Osteoblast (primary cell): ENCODE results near the gene CARNS1. TPM values are rescaled to one million over a fixed set of nuclear protein-coding genes. Genes with fewer than 3 reads are reported as not detected.

Experiments used
- DNase-seq: peaks from one replicate; pipeline ENCODE4 v3.0.0; 2011; ENCODE audit warnings: low spot score, mixed read lengths; ENCODE audit not compliant: insufficient read length; ENCODE audit errors: missing footprints
- H2AFZ ChIP-seq: 2 replicates; pipeline ENCODE4 v1.6.0; 2011; ENCODE audit warnings: mild to moderate bottlenecking, low read length
- H3K27ac ChIP-seq: 2 replicates; pipeline ENCODE4 v1.5.1; 2011; ENCODE audit warnings: mild to moderate bottlenecking, low read depth, low read length, moderate library complexity
- H3K27me3 ChIP-seq: 2 replicates; pipeline ENCODE4 v1.6.0; 2012; ENCODE audit warnings: mild to moderate bottlenecking, control low read depth, inconsistent platforms, low read length, moderate library complexity; ENCODE audit not compliant: insufficient read depth
- H3K36me3 ChIP-seq: 2 replicates; pipeline ENCODE4 v1.5.1; 2011; ENCODE audit warnings: mild to moderate bottlenecking, low read length, control low read depth, moderate library complexity; ENCODE audit not compliant: insufficient read depth
- H3K4me1 ChIP-seq: 2 replicates; pipeline ENCODE4 v1.5.1; 2011; ENCODE audit warnings: mild to moderate bottlenecking, low read length, control low read depth, moderate library complexity; ENCODE audit not compliant: insufficient read depth
- H3K4me2 ChIP-seq: 2 replicates; pipeline ENCODE4 v1.6.0; 2011; ENCODE audit warnings: mild to moderate bottlenecking, low read length; ENCODE audit not compliant: insufficient read depth
- H3K4me3 ChIP-seq: fragments of 200-600 bp; sonication (generic); 3 replicates; pipeline ENCODE4 v1.5.1; 2012; ENCODE audit warnings: mild to moderate bottlenecking, low read length, inconsistent platforms; ENCODE audit not compliant: insufficient read depth
- H3K79me2 ChIP-seq: 2 replicates; pipeline ENCODE4 v1.6.0; 2012; ENCODE audit warnings: mild to moderate bottlenecking, low read length, control low read depth, inconsistent platforms; ENCODE audit not compliant: insufficient read depth
- H3K9me3 ChIP-seq: 2 replicates; pipeline ENCODE4 v1.5.1; 2011; ENCODE audit warnings: low read depth, low read length, control low read depth
- H4K20me1 ChIP-seq: 2 replicates; pipeline ENCODE4 v1.6.0; 2012; ENCODE audit warnings: mild to moderate bottlenecking, low read length, control low read depth; ENCODE audit not compliant: insufficient read depth
- CTCF ChIP-seq: IDR thresholded peaks from 2 replicates; pipeline ENCODE4 v1.5.1; 2011; ENCODE audit warnings: mild to moderate bottlenecking, low read depth, low read length, moderate library complexity; ENCODE audit errors: extremely low read depth
- total RNA-seq: library from RNA; depleted of rRNA; stranded (reverse); fragments of >200 nt; gene quantifications from 2 replicates; pipeline ENCODE4 v1.2.3, GENCODE V29; 2012

The CARNS1 gene
- total RNA-seq, 1 donor, result under 0.01 TPM

- no peak overlapping the region for H2AFZ ChIP-seq
- H3K27ac ChIP-seq, result no peak overlapping the region
- no peak for TF ChIP-seq CTCF
- H4K20me1 ChIP-seq, result peaks cover 27% of the 10 kb centered on the region
- H3K79me2 ChIP-seq, result peaks cover 46% of the 10 kb centered on the region
- H3K36me3 ChIP-seq, result peaks cover 38% of the 10 kb centered on the region
- H3K27me3 ChIP-seq, result no peaks in the 10 kb centered on the region
- no peak overlapping the region for H3K4me2 ChIP-seq
- H3K4me1 ChIP-seq, result peaks cover 17% of the 10 kb centered on the region
- no peak for DNase-seq
- no peak overlapping the region for H3K4me3 ChIP-seq
- no peaks in the 10 kb centered on the region for H3K9me3 ChIP-seq
These were observed 19.3 kb upstream of the CARNS1 start for GRCh38 chr11:67396259-67396581.

- Histone ChIP-seq H3K4me2 (no peak overlapping the region), H3K79me2 (peaks cover 44% of the 10 kb centered on the region), H3K27me3 (no peaks in the 10 kb centered on the region), H3K36me3 (peaks cover 38% of the 10 kb centered on the region), H3K4me1 (peaks cover 15% of the 10 kb centered on the region), H3K4me3 (no peak overlapping the region), H2AFZ (no peak overlapping the region), H4K20me1 (peaks cover 28% of the 10 kb centered on the region), H3K9me3 (no peaks in the 10 kb centered on the region), H3K27ac (no peak overlapping the region)
- no peak for TF ChIP-seq CTCF
- DNase-seq, result peak; percentile 85
These were observed 18.7 kb upstream of the CARNS1 start for GRCh38 chr11:67396587-67397389.

- DNase-seq, result peak; percentile 74
- H3K9me3 ChIP-seq, result no peaks in the 10 kb centered on the region
- no peak overlapping the region for H3K27ac ChIP-seq
- no peak overlapping the region for H3K4me3 ChIP-seq
- H3K4me2 ChIP-seq, result no peak overlapping the region
- TF ChIP-seq CTCF, result no peak
- H4K20me1 ChIP-seq, result peaks cover 28% of the 10 kb centered on the region
- no peak overlapping the region for H2AFZ ChIP-seq
- H3K79me2 ChIP-seq, result peaks cover 37% of the 10 kb centered on the region
- H3K4me1 ChIP-seq, result peaks cover 15% of the 10 kb centered on the region
- H3K27me3 ChIP-seq, result no peaks in the 10 kb centered on the region
- H3K36me3 ChIP-seq, result peaks cover 38% of the 10 kb centered on the region
These were observed 17.9 kb upstream of the CARNS1 start for GRCh38 chr11:67397536-67397935.

GRCh38 chr11:67397986-67398660 lies 17.4 kb upstream of the CARNS1 start:
- no peak for TF ChIP-seq CTCF
- Histone ChIP-seq H2AFZ (no peak overlapping the region), H3K36me3 (peaks cover 38% of the 10 kb centered on the region), H3K9me3 (no peaks in the 10 kb centered on the region), H3K27me3 (no peaks in the 10 kb centered on the region), H3K79me2 (peaks cover 34% of the 10 kb centered on the region), H3K4me2 (no peak overlapping the region), H4K20me1 (peaks cover 28% of the 10 kb centered on the region), H3K27ac (no peak overlapping the region), H3K4me1 (peaks cover 13% of the 10 kb centered on the region), H3K4me3 (no peak overlapping the region)
- DNase-seq, result peak; percentile 76
